GM21786 (cell line): ENCODE data around the gene SLC44A5.
"Not testable (repeated sequence)": the region's sequence is repeated elsewhere in the genome, so short reads cannot be mapped to it uniquely, and the experiment has no call there.

Source experiments
- ATAC-seq: cut with Tn5 transposase; IDR thresholded peaks from one replicate; pipeline ENCODE4 v1.9.1; 2021; ENCODE audit not compliant: unreplicated experiment

The SLC44A5 gene

DNA sequence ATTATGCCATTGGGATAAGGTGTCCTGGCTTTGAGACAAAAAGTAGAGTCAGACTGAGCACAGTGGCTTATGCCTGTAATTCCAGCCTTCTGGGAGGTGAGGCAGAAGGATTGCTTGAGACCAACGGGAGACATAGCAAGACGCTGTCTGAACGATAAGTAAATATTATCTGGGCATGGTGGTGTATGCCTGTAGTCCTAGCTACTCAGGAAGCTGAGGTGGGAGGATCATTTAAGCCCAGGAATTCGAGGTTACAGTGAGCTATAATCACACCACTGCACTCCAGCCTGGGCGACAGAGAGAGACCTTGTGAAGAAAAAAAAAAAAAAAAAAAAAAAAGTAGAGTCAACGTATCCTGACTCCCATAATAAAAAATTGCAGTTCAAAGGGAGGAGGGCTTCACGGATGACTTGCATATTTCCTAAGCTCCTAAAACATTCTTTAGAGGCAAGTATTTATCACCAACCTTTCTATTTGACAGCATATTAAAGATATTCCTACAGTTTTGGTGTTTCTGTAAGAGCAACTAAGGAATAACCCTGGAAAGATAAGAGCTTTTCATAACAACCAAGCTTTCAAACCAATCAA, 141.2 kb downstream of the SLC44A5 start:
- ATAC-seq, result no peak

GRCh38 chr1:75461808-75462325, 149.0 kb downstream of the SLC44A5 start:
- no peak for ATAC-seq

DNA sequence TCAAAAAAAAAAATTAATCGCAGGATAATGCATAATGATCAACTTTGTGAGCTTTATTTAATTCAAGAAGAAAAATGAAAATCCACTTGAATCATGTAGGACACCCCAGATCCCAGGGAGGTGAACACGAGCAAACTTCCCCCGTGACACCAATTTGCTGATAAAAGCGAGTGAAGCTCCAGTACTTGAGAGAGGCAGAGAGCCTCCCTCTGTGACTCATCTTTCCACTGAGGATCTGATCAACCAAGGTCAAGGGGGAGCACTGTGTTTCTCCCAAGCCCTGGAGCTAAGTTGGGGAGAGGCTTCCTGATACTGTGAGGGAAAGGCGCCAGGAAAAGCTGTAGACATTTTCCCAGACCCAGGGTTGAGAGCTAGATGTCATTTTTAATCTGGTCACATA, 160.9 kb downstream of the SLC44A5 start:
- ATAC-seq, result no peak

DNA sequence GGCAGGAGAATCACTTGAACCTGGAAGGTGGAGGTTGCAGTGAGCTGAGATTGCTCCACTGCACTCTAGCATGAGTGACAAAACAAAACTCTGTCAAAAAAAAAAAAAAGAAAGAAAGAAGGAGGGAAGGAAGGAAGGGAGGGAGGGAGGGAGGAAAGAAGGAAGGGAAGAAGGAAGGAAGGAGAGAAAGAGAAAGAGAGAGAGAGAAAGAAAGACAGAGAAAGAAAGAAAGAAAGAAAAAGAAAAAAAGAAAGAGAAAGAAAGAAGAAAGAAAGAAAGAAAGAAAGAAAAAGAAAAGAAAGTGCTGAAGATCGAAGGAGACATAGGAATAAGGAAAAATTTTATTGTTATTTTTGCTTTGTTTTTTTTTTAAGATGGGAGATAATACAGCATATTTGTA, 166.7 kb downstream of the SLC44A5 start:
- ATAC-seq, result no peak

DNA sequence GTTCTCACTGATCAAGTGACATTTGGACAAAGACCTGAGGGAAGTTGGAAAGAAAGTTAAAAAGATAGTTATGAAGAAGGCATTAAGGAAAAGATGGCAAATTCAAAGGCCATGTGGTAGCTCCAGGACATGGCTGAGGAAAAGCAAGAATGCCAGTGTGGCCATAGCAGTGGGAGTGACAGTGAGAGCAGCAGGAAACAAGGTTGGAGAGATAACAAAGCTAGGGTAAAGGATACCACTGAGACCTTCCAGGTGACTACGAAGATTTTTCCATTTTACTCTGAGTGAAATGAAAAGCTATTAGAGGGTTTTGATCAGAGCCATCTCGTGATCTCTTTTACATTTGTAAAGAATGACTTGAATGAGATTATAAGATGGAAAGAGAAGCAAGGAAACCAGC, 170.6 kb downstream of the SLC44A5 start:
- no peak for ATAC-seq

DNA sequence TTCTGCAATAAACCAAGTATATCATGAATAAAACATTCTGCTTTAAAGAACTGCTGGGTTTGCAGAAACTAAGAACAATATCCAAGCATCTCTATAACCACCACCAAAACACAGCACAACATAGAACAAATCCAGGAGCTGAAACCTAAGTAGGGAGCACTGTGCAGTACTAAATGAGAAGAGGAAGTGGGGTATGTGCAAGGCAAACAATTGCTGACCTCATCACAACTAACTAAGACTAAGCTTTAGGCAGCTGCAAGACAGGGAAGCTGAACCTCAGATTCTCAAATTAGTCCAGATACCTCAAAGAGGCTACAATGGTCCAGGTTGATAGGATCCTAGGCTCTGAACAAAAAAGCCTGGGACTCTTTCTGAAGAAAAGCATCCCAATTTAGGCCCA, 172.6 kb downstream of the SLC44A5 start:
- no peak for ATAC-seq

GRCh38 chr1:75431843-75432242, 179.1 kb downstream of the SLC44A5 start:
- no peak for ATAC-seq

DNA sequence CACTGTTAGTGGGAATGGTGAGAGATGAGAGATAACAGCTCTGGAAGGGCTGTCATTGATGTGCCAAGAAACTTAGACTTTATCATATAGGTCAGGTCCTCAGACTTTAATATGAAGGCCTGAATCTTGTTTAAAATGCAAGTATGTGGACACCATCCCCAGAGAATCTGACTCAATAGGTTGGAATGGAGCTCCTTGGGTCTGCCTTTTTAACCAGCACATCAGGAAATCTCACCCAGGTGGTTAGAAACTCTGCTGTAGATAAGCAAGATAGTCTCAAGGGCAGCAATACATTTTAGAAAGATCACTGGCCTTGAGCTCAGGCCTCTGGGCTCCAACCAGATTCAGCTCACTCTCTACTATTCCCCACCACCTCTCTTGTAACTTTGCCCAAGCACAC, 180.4 kb downstream of the SLC44A5 start:
- no peak for ATAC-seq

DNA sequence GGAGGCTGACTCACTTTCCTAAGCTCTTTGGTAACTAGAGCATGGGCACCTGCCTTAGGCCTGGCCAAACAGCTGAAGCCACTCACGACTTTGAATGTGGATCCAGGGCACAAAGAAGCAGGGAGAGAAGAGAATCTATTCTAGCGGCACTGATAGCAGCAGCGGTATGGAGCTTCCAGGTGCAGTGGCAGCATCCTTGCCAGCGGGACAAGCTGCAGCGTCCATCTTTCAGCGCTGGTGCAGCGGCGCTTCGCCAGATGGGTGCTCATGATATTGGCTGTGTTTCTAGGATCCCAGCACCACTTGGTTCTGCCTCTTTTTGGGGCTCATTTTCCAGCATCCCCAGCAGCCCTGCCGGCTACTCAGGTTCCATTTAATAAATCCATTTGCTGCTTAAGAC, 184.2 kb downstream of the SLC44A5 start:
- ATAC-seq, result no peak

DNA sequence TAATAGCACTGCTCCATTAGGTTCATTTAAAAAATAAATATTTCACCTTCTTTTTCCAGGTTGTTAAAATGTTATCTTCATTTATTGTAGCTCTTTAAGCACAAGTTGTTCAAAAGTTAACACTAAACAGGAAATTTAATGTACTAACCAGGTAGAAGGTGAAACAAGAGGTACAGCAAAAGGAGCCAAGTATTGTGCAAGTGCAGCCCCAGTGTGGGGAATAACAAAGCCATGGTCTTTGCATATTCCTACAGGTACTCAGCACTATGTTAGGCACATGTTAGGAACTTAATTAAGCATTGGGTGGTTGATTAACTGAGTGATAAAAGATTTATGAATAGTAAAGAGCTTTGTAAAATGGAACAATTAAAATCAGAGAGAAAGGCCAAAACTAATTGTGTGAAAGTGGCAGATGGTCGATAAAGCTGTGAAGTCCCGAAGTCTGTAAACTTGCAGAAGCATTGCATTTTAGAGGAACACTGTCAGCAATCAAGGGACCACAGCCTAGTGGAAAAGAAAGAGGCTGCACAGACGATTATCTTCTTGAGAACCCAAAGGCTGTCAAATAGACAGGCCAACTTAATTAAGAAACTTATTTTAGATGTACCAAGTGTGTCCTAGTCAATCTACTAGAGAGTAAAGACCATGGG, 185.8 kb downstream of the SLC44A5 start:
- no peak for ATAC-seq

DNA sequence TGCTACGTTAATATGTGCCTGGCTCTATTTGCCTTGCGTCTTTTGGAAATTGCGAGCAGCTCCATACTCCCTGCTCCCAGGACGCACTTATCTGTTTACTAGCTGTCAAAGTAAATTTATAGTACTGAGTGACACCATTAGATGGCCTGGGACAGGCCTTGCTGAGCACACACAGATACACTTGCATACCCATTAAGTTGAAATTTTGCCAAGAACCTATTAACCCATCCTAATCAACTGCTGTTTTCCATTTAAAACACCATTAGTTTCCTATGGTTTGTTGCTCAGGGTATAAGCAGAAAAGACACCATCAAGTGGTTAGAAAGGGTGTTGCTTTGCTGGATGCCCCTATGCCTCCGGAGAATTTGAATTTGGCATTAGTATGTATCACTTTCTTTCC, 187.3 kb downstream of the SLC44A5 start:
- ATAC-seq, result no peak

DNA sequence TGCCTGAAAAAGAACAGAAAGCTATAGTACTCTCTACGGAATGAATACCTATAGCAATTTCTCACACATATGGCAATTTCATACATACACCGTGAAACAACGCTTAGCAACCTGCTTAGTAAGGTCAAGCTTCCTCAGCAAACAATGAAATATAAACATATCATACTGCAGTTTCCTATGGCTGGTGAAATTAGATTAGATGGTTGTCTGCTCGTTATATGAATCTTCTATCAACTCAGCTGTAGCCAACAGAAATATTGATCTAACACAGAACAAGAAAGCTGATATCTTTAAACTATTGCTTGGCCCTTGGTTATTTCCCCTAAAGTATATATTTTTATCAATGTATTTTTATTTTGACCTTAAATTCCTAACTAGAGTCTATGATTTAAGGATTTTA, 187.8 kb downstream of the SLC44A5 start:
- no peak for ATAC-seq

DNA sequence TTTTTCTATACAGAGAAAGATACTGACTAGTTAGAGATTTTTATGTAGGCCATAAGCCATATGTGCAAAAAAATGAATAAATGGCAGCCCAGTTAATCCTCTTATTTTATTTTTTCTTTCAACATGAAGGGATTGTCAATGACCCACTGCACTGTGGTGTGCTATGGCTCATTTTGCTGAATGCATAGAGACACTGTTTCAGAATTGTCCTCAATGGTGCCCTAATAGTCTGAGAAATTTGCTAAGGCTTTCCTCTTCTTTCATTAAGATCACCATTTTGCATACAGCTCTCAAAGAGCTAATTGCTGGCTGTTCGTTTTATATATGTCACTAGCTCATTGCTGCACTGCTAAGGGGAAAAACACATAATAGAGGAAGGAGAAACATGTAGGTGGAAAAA, 189.5 kb downstream of the SLC44A5 start:
- no peak for ATAC-seq

- no peak for ATAC-seq
These were observed 195.7 kb downstream of the SLC44A5 start for GRCh38 chr1:75415187-75415586.

DNA sequence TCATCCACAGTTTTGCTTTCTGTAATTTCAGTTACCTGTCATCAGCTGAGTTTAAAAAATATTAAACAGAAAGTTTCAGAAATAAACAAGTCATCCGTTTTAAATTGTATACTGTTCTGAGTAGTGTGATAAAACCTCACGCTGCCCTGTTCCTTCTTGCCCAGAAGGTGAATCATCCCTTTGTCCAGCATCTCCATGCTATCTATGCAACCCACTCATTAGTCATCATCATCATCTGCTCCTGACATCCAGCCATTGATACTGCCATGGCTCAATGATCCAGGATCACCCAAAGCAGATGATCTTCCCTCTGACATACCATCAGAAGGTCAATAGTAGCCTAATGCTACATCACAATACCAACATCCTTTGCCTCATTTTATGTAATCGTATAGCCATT, 198.3 kb downstream of the SLC44A5 start:
- ATAC-seq, result no peak

DNA sequence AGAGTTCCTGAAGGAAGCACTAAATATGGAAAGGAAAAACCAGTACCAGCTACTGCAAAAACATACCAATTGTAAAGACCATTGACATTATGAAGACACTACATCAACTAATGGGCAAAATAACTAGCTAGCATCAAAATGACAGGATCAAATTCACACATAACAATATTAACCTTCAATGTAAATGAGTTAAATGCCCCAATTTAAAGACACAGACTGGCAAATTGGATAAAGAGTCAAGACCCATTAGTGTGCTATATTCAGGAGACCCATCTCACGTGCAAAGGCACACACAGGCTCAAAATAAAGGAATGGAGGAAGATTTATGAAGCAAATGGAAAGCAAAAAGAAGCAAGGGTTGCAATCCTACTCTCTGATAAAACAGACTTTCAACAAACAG, 206.2 kb downstream of the SLC44A5 start:
- ATAC-seq, result not testable (repeated sequence)

DNA sequence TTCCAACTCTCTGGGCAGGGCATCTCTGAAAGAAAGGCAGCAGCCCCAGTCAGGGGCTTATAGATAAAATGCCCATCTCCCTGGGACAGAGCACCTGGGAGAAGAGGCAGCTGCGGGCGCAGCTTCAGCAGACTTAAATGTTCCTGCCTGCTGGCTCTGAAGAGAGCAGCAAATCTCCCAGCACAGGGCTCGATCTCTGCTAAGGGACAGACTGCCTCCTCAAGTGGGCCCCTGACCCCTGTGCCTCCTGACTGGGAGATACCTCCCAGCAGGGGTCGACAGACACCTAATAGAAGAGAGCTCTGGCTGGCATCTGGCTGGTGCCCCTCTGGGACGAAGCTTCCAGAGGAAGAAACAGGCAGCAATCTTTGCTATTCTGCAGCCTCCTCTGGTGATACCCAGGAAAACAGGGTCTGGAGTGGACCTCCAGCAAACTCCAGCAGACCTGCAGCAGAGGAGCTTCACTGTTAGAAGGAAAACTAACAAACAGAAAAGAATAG, 207.7 kb downstream of the SLC44A5 start:
- ATAC-seq, result not testable (repeated sequence)

- no peak for ATAC-seq
These were observed 210.2 kb downstream of the SLC44A5 start for GRCh38 chr1:75400716-75401115.

DNA sequence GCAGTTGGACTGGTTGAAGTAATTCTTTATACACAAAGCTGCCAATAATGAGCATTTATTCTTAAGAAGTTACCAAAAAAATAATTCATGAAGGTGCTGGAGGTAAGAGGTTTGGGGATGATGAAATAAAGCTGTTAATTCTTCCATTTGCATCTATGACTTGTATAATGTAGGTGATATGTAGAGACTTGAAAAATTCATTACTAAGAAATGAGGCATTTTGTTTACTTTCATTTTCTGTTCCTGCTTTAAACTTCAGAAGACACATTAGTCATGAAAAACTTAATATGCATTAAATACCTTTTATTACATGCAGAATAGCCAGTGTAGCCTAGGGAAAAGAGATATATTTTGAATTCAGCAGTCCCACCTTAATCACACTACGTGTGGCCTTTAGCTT, 214.2 kb downstream of the SLC44A5 start:
- ATAC-seq, result no peak

GRCh38 chr1:75396260-75396659, 214.7 kb downstream of the SLC44A5 start:
- ATAC-seq, result no peak

DNA sequence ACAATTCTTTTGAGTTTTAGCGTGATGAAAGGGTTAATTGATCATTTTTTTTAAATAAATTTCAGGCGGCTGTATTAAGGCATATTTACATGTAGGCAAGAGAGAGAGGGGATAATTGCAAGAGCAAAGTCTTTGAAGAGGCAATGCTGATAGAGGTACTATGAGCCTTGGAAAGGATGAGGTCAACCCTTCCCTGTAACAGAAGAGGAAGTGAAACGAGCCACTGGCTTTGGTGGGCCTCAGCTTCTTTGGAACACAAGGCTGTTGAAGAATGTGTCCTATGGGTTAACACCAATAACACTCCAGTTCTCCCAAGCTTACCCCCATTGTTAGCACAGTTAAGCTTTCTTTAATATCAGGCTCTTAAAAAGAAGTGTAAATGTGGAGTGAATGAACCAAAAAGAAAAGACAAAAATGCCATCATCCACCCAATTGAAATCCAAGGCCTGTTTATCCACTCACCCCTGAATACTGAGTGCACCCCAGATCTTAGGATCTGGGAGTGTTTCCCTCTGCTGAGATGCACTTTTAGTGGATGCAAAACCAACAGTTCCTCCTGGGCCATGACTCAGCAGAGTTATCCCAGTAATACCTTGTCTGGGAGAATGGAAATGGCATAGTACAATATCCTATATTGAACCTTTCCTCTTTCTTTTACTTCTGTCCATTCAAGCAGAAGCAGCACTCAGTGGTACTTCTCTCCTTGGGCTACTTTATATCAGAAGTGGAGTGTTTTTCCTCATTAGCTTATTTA, 216.4 kb downstream of the SLC44A5 start:
- ATAC-seq, result peak; percentile 55

DNA sequence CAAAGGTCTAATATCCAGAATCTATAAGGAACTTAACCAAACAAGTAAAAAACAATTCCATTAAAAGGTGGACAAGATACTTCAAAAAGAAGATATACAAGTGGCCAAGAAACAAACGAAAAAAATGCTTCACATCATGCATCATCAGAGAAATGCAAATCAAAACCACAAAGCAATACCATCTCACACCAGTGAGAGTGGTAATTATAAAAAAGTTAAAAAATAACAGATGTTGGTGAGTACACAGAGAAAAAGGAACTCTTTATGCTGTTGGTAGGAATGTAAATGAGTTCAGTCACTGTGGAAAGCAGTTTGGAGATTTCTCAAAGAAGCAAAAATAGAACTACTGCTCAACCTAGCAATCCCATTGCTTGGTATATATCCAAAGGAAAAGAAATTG, 218.6 kb downstream of the SLC44A5 start:
- peak; percentile 93 for ATAC-seq
